Fibroblast of lung (primary cell): ENCODE results near the gene XYLB. TPM values are rescaled to one million over a fixed set of nuclear protein-coding genes. Genes with fewer than 3 reads are reported as not detected.

ENCODE experiments used
- DNase-seq, 2 donors: peaks; one replicate each; pipeline versions ENCODE4 v3.0.0 to v3.0.0-alpha.2; 2010; ENCODE audit warnings: low read depth in 2 of 2
- H2AFZ ChIP-seq: 2 replicates; pipeline ENCODE4 v1.5.1; 2012; ENCODE audit warnings: low read length, control low read depth, inconsistent platforms
- H3K27ac ChIP-seq: 2 replicates; pipeline ENCODE4 v1.5.1; 2011; ENCODE audit warnings: low read length, control low read depth; ENCODE audit not compliant: insufficient read depth
- H3K27me3 ChIP-seq: 2 replicates; pipeline ENCODE4 v1.5.1; 2011; ENCODE audit warnings: mild to moderate bottlenecking, low read length; ENCODE audit not compliant: control insufficient read depth, insufficient read depth
- H3K36me3 ChIP-seq: 2 replicates; pipeline ENCODE4 v1.5.1; 2011; ENCODE audit warnings: low read length; ENCODE audit not compliant: control insufficient read depth, insufficient read depth
- H3K4me1 ChIP-seq: 2 replicates; pipeline ENCODE4 v1.5.1; 2011; ENCODE audit warnings: low read length; ENCODE audit not compliant: control insufficient read depth, insufficient read depth; ENCODE audit errors: extremely low read depth
- H3K4me2 ChIP-seq: 2 replicates; pipeline ENCODE4 v1.5.1; 2011; ENCODE audit warnings: low read length, control low read depth; ENCODE audit not compliant: insufficient read depth; ENCODE audit errors: extremely low read depth
- H3K4me3 ChIP-seq, 4 experiments: fragments of 200-600 bp in 1 of 4; sonication (generic) in 1 of 4; replicated peaks in 1 of 4; 2 replicates each; pipeline ENCODE4 v1.5.1; 2011 to 2016; ENCODE audit warnings: low read length in 4 of 4, low read depth in 3 of 4, mild to moderate bottlenecking in 3 of 4, control low read depth in 2 of 4, inconsistent platforms in 1 of 4, mixed read lengths in 1 of 4; ENCODE audit not compliant: insufficient read depth in 1 of 4; ENCODE audit errors: control extremely low read depth in 1 of 4
- H3K79me2 ChIP-seq: 2 replicates; pipeline ENCODE4 v1.5.1; 2012; ENCODE audit warnings: mild to moderate bottlenecking, low read length, inconsistent platforms; ENCODE audit not compliant: control insufficient read depth, insufficient read depth
- H3K9ac ChIP-seq: 2 replicates; pipeline ENCODE4 v1.5.1; 2011; ENCODE audit warnings: mild to moderate bottlenecking, low read length, control low read depth; ENCODE audit not compliant: insufficient read depth
- H3K9me3 ChIP-seq: 2 replicates; pipeline ENCODE4 v1.5.1; 2012; ENCODE audit warnings: low read depth, low read length; ENCODE audit not compliant: control insufficient read depth, insufficient read depth
- H4K20me1 ChIP-seq: 2 replicates; pipeline ENCODE4 v1.5.1; 2011; ENCODE audit warnings: low read length; ENCODE audit not compliant: control insufficient read depth, insufficient read depth; ENCODE audit errors: extremely low read depth
- CTCF ChIP-seq, 2 donors: IDR thresholded peaks in 1 of 2; conservative IDR thresholded peaks in 1 of 2; 1 replicate in 1 of 2; 2 replicates in 1 of 2; pipeline ENCODE4 v1.5.1; 2011 to 2012; ENCODE audit warnings: low read length in 2 of 2, control low read depth in 1 of 2, inconsistent platforms in 1 of 2, low read depth in 1 of 2, mild to moderate bottlenecking in 1 of 2
- EZH2 ChIP-seq: IDR thresholded peaks from 2 replicates; pipeline ENCODE4 v1.5.1; 2012; ENCODE audit warnings: low read length, control low read depth, mild to moderate bottlenecking; ENCODE audit errors: missing control alignments
- polyA plus RNA-seq, 2 donors: library from polyadenylated mRNA; depleted of rRNA in 1 of 2; stranded (reverse) in 1 of 2; unstranded in 1 of 2; fragments of >200 nt; gene quantifications; 2 replicates each; pipeline ENCODE4 v1.2.1, GENCODE V29; 2011 to 2012; ENCODE audit warnings: missing spikeins in 1 of 2
- total RNA-seq: library from RNA; depleted of rRNA; stranded (reverse); fragments of >200 nt; gene quantifications from 2 replicates; pipeline ENCODE4 v1.2.1, GENCODE V29; 2014

Gene XYLB
- total and polyA plus RNA-seq, 2 donors (not counting 1 experiment from before 2014, with no cell fraction given): 2.2 to 5.1 TPM

- Histone ChIP-seq H3K36me3 (no peaks in the 10 kb centered on the region), H3K4me1 (no peaks in the 10 kb centered on the region), H3K4me2 (no peak overlapping the region), H3K9ac (no peak overlapping the region), H3K9me3 (no peaks in the 10 kb centered on the region), H4K20me1 (no peaks in the 10 kb centered on the region), H3K79me2 (no peaks in the 10 kb centered on the region), H2AFZ (no peak overlapping the region), H3K27ac (no peak overlapping the region), H3K4me3 (no peak overlapping the region), H3K27me3 (no peaks in the 10 kb centered on the region)
- DNase-seq: no peak
- TF ChIP-seq CTCF (conservative IDR thresholded peaks at IDR 0.05 in 1 of 2, IDR thresholded peaks at IDR 0.05 in 1 of 2; ENCODE audit: low read depth in 1 of 2, low read length in 2 of 2) (no peak), EZH2 (no peak)
These were observed 14.9 kb downstream of the XYLB start for GRCh38 chr3:38361496-38361895.

GRCh38 chr3:38362825-38363224 lies 16.2 kb downstream of the XYLB start:
- Histone ChIP-seq H2AFZ (no peak overlapping the region), H3K27me3 (no peaks in the 10 kb centered on the region), H3K4me2 (no peak overlapping the region), H4K20me1 (no peaks in the 10 kb centered on the region), H3K4me3 (no peak overlapping the region), H3K4me1 (no peaks in the 10 kb centered on the region), H3K79me2 (no peaks in the 10 kb centered on the region), H3K9ac (no peak overlapping the region), H3K27ac (no peak overlapping the region), H3K9me3 (no peaks in the 10 kb centered on the region), H3K36me3 (no peaks in the 10 kb centered on the region)
- DNase-seq: no peak
- TF ChIP-seq CTCF (conservative IDR thresholded peaks at IDR 0.05 in 1 of 2, IDR thresholded peaks at IDR 0.05 in 1 of 2; ENCODE audit: low read depth in 1 of 2, low read length in 2 of 2) (no peak), EZH2 (no peak)

GRCh38 chr3:38364721-38365400 lies 18.3 kb downstream of the XYLB start:
- Histone ChIP-seq H3K79me2 (no peaks in the 10 kb centered on the region), H2AFZ (no peak overlapping the region), H3K27me3 (no peaks in the 10 kb centered on the region), H3K27ac (no peak overlapping the region), H3K4me3 (no peak overlapping the region), H3K4me2 (no peak overlapping the region), H3K9ac (no peak overlapping the region), H3K9me3 (no peaks in the 10 kb centered on the region), H3K36me3 (peaks cover 1% of the 10 kb centered on the region), H4K20me1 (no peaks in the 10 kb centered on the region), H3K4me1 (no peaks in the 10 kb centered on the region)
- no peak for DNase-seq
- no peak for TF ChIP-seq EZH2
- TF ChIP-seq CTCF (conservative IDR thresholded peaks at IDR 0.05 in 1 of 2, IDR thresholded peaks at IDR 0.05 in 1 of 2; ENCODE audit: low read depth in 1 of 2, low read length in 2 of 2): no peak
